ENCODE results near the gene CELF1.

DNA sequence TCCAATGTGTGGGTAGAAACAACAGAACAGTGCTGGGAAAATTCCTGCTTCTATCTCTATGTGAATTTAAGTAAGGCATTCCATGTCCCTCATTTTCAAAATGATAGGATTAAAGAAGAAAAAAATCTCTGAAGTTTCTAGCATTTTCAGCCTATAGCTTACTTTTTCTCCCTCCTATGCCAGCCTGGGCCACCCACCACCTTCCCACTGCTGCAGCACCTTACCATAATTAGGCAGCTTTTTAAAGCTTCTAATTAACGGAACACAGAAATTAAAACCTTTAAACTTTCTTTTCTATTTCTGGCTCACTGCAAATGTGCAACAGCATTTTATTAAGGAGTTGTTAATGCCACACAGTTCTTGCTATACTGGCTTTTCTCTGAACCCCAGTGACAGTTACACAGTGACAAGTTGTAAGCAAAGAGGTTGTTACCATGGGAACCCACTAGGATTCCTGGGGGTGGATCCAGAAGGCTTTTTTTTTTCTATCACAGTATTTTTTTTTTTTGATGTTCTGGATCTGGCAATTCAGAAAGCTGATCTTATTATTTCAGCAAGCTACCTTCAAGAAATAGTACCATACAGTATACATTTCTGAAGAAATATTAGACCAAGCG lies 20.2 kb downstream of the CELF1 start:
- TF ChIP-seq, protein P1, sequence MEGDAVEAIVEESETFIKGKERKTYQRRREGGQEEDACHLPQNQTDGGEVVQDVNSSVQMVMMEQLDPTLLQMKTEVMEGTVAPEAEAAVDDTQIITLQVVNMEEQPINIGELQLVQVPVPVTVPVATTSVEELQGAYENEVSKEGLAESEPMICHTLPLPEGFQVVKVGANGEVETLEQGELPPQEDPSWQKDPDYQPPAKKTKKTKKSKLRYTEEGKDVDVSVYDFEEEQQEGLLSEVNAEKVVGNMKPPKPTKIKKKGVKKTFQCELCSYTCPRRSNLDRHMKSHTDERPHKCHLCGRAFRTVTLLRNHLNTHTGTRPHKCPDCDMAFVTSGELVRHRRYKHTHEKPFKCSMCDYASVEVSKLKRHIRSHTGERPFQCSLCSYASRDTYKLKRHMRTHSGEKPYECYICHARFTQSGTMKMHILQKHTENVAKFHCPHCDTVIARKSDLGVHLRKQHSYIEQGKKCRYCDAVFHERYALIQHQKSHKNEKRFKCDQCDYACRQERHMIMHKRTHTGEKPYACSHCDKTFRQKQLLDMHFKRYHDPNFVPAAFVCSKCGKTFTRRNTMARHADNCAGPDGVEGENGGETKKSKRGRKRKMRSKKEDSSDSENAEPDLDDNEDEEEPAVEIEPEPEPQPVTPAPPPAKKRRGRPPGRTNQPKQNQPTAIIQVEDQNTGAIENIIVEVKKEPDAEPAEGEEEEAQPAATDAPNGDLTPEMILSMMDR (IDR thresholded peaks at IDR 0.05), result no peak
- TF ChIP-seq POLR2A (IDR thresholded peaks at IDR 0.05), result no peak
